ENCODE measurements around the gene HERC2. TPM values are rescaled to one million over a fixed set of nuclear protein-coding genes. Genes with fewer than 3 reads are reported as not detected.

The HERC2 gene
- total and polyA plus RNA-seq, 9 of the 15 experiments (the other 6 are each of a cell fraction or from before 2014, with no cell fraction given): 10.6 to 84.0 (median 42.6) TPM

DNA sequence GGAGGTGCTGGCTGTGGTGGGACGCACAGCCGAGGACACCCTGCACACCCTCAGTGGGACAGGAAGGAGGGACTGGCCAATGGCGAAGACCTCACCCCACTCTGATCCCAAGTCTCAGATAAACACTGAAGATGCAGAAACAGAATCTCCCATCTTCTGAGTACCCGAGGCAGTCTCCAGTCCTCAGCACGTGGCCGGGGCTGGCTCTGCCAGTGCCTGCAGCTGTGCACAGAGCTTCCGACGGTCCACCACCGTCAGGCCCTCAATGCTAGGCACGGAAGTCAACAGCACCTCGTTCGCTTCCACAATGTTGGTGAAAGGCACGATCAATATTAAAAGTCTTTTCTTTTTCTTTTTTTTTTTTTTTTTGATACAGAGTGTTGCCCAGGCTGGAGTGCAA is 206.1 kb downstream of the HERC2 start:
- no peaks in the 10 kb centered on the region for H3K9me1 ChIP-seq (ENCODE audit: control insufficient read depth, insufficient read depth, low read length)
- ChIA-PET POLR2A (no interaction called here), CTCF (ENCODE audit: low intra/inter-chr PET ratio) (no interaction called here)
- ATAC-seq (no peak), DNase-seq (ENCODE audit: extremely low read depth in 1 of 4, low spot score in 3 of 4) (no peak), FAIRE-seq (no peak)
- H3K9me3 ChIP-seq (replicated peaks; ENCODE audit: control insufficient read depth, insufficient read depth, low read depth, low read length): no peaks in the 10 kb centered on the region
- no peak for TF ChIP-seq HMGXB4 (CRISPR knock-in tag; IDR thresholded peaks at IDR 0.05)
- no peak for TF ChIP-seq ID3 (CRISPR knock-in tag; IDR thresholded peaks at IDR 0.05)
- no peak for TF ChIP-seq ID3 (tag; IDR thresholded peaks at IDR 0.05)
- TF ChIP-seq SMARCC2 (IDR thresholded peaks at IDR 0.05; ENCODE audit: low read depth): no peak
- TF ChIP-seq ZFP91 (CRISPR knock-in tag; IDR thresholded peaks at IDR 0.05): no peak
- no peak for TF ChIP-seq CEBPG (CRISPR knock-in tag; IDR thresholded peaks at IDR 0.05)
- TF ChIP-seq CEBPG (tag; conservative IDR thresholded peaks at IDR 0.05 in 1 of 2, IDR thresholded peaks at IDR 0.05 in 1 of 2): no peak
- TF ChIP-seq MCM5 (IDR thresholded peaks at IDR 0.05; ENCODE audit: low read depth): no peak
- TF ChIP-seq ELK3 (CRISPR knock-in tag; IDR thresholded peaks at IDR 0.05): no peak
- no peak for TF ChIP-seq GABPB1 (CRISPR knock-in tag; IDR thresholded peaks at IDR 0.05)
- H3K4me3 ChIP-seq: no peak overlapping the region
- H3K27me3 ChIP-seq (ENCODE audit: control insufficient read depth in 2 of 2, insufficient read depth in 2 of 2, low read length in 2 of 2): no peaks in the 10 kb centered on the region
- H2AFZ ChIP-seq (ENCODE audit: low read depth, low read length): no peak overlapping the region
- no TSS peak for BruUV-seq (replicated peaks)
- H3K27ac ChIP-seq (ENCODE audit: extremely low read depth, low read depth, low read length): no peak overlapping the region
- H3K4me2 ChIP-seq (ENCODE audit: insufficient read depth, low read length): no peak overlapping the region
- no peak overlapping the region for H3K9ac ChIP-seq (ENCODE audit: insufficient read depth in 1 of 2, low read depth in 2 of 2, low read length in 2 of 2)
- in situ Hi-C loops (cut with MboI): no loop called here
- H3K4me1 ChIP-seq (replicated peaks in 1 of 2; ENCODE audit: control insufficient read depth in 2 of 2, insufficient read depth in 2 of 2, low read length in 2 of 2): peaks cover 0 to 7% of the 10 kb centered on the region in 2 experiments; a peak in 1 of 5 replicates
- H3K36me3 ChIP-seq (ENCODE audit: control insufficient read depth, insufficient read depth, low read length): peaks cover 93% of the 10 kb centered on the region
- intact Hi-C loops (cut with micrococcal nuclease): no loop called here
- H4K20me1 ChIP-seq (replicated peaks; ENCODE audit: control insufficient read depth, insufficient read depth, low read length): no peaks in the 10 kb centered on the region
- H3K79me2 ChIP-seq (ENCODE audit: control insufficient read depth, insufficient read depth, low read length): no peaks in the 10 kb centered on the region
- WGBS (ENCODE audit: insufficient coverage, low coverage, missing lambda C conversion rate): 81% methylated on average over 10 of the region's 13 CpGs
